ENCODE results near the gene FHIT. TPM values are rescaled to one million over a fixed set of nuclear protein-coding genes. Genes with fewer than 3 reads are reported as not detected.

Gene FHIT
- total RNA-seq, 1 donor from 2014 or later, result 11.5 TPM

DNA sequence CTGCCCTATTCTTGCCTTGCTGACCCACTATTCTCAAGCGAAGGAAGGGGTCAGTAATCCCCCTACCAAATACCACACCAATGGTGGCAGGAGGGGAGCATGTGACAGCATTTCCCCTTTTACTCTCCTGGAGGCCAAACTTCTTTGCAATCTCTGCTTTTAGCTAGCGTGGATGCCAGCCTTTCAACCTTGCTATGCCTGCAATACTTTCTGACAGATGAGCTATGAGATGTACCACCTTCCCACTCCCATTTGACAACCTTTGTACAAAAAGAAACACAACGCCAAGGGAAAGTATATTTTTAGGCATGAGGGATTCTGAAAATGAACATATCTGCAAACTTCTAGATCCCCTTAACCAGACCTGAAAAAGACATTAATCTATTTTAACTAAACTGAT, 302.1 kb downstream of the FHIT start:
- TF ChIP-seq, protein P1, sequence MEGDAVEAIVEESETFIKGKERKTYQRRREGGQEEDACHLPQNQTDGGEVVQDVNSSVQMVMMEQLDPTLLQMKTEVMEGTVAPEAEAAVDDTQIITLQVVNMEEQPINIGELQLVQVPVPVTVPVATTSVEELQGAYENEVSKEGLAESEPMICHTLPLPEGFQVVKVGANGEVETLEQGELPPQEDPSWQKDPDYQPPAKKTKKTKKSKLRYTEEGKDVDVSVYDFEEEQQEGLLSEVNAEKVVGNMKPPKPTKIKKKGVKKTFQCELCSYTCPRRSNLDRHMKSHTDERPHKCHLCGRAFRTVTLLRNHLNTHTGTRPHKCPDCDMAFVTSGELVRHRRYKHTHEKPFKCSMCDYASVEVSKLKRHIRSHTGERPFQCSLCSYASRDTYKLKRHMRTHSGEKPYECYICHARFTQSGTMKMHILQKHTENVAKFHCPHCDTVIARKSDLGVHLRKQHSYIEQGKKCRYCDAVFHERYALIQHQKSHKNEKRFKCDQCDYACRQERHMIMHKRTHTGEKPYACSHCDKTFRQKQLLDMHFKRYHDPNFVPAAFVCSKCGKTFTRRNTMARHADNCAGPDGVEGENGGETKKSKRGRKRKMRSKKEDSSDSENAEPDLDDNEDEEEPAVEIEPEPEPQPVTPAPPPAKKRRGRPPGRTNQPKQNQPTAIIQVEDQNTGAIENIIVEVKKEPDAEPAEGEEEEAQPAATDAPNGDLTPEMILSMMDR (IDR thresholded peaks at IDR 0.05; ENCODE audit: insufficient read depth, low read length, poor library complexity, severe bottlenecking), result no peak
- no peaks in the 10 kb centered on the region for H3K27me3 ChIP-seq (ENCODE audit: control insufficient read depth, insufficient read depth, low read length)
- no peak overlapping the region for H3K4me3 ChIP-seq (ENCODE audit: low read depth, low read length)
- no peak for DNase-seq (ENCODE audit: low read depth)
- no peaks in the 10 kb centered on the region for H3K36me3 ChIP-seq (ENCODE audit: control insufficient read depth, insufficient read depth, low read length)

DNA sequence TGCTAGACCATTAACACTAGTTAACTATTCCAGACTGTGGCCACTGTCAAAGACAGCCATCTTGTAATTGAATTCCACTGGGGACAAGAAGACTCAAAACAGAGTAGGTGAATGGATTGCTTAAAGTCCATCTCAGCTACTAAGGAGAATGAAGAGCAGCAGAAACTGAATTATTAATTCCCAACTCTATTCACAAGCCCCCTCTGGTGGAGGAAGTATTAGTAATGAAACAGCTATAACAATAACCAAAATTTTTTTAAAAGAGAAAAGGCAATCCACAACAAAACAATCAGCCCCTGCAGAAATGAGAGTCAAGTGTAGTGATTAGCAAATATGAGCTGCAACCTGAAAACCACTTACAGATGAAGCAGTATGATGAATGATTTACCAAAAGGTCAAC, 302.8 kb downstream of the FHIT start:
- H3K27me3 ChIP-seq (ENCODE audit: control insufficient read depth, insufficient read depth, low read length), result no peaks in the 10 kb centered on the region
- no peak for DNase-seq (ENCODE audit: low read depth)
- no peak overlapping the region for H3K4me3 ChIP-seq (ENCODE audit: low read depth, low read length)
- no peaks in the 10 kb centered on the region for H3K36me3 ChIP-seq (ENCODE audit: control insufficient read depth, insufficient read depth, low read length)
- TF ChIP-seq, protein P1 (IDR thresholded peaks at IDR 0.05; ENCODE audit: insufficient read depth, low read length, poor library complexity, severe bottlenecking), result no peak

DNA sequence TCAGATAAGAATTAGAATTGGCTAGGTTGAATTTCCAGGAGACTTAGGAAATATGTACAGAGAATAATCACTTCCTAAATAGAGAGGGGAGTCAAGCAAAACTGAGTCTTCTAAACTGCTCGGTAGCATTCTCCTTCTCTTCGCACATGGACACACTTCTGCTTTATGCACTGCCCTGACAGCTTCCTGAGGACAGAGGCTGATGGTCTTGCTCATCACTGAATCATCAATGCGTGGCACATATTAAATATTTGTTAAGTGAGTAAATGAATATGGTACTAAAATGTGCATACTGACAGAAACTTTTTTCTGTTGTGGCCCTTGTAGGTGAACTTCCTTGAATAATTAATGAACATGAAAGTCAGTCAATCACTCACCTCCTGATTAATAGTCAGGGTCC, 315.5 kb downstream of the FHIT start:
- TF ChIP-seq, protein P1 (IDR thresholded peaks at IDR 0.05; ENCODE audit: insufficient read depth, low read length, poor library complexity, severe bottlenecking), result no peak
- no peak overlapping the region for H3K4me3 ChIP-seq (ENCODE audit: low read depth, low read length)

DNA sequence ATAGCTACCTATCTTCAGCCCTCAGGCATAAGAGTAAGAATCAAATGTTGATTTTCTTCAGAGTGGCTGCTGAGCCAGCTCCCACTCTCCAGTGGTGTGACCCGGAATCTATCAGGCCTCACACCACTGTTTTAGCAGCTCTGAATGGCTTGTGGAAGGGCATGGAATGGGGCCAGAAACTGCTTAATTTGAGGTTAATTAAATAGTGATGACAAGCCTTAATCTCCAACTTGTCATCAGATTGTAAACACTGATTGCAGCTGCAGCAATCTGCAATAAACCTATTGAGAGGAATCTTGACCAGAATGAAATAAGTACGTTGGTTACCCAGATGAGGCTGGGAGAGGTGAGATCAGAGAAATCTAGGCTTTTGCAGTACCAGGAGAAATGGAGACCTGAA, 317.4 kb downstream of the FHIT start:
- DNase-seq (ENCODE audit: low read depth), result no peak
- Histone ChIP-seq H3K36me3 (ENCODE audit: control insufficient read depth, insufficient read depth, low read length) (no peaks in the 10 kb centered on the region), H3K4me3 (ENCODE audit: low read depth, low read length) (no peak overlapping the region), H3K27me3 (ENCODE audit: control insufficient read depth, insufficient read depth, low read length) (no peaks in the 10 kb centered on the region)
- TF ChIP-seq, protein P1 (IDR thresholded peaks at IDR 0.05; ENCODE audit: insufficient read depth, low read length, poor library complexity, severe bottlenecking), result no peak

More for the DNA sequence above, 315.5 kb downstream of the FHIT start:
- no peaks in the 10 kb centered on the region for H3K36me3 ChIP-seq (ENCODE audit: control insufficient read depth, insufficient read depth, low read length)
- peak; percentile 26 for DNase-seq (ENCODE audit: low read depth)
- H3K27me3 ChIP-seq (ENCODE audit: control insufficient read depth, insufficient read depth, low read length), result no peaks in the 10 kb centered on the region

DNA sequence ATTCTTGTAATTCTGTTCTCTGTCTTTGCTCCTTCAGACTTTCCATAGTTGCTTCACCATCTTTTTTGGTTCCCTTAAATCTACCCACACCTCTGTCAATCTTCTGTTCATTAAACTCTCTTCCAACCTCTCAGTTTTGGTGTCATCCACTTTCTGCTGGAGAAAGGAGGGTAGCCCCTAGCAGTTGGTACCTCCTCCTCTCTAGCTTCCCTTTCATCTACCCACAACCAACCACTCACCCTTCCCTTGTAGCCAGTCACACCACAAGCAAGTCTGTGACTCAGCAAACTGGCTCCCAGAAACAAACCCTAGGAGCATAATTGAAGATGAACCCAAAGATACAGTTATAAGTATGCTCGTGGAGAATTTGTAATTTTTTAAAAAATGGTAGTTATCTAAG, 318.6 kb downstream of the FHIT start:
- TF ChIP-seq, protein P1 (IDR thresholded peaks at IDR 0.05; ENCODE audit: insufficient read depth, low read length, poor library complexity, severe bottlenecking), result no peak
- DNase-seq (ENCODE audit: low read depth), result no peak
- H3K27me3 ChIP-seq (ENCODE audit: control insufficient read depth, insufficient read depth, low read length), result no peaks in the 10 kb centered on the region
- no peaks in the 10 kb centered on the region for H3K36me3 ChIP-seq (ENCODE audit: control insufficient read depth, insufficient read depth, low read length)
- H3K4me3 ChIP-seq (ENCODE audit: low read depth, low read length), result no peak overlapping the region

DNA sequence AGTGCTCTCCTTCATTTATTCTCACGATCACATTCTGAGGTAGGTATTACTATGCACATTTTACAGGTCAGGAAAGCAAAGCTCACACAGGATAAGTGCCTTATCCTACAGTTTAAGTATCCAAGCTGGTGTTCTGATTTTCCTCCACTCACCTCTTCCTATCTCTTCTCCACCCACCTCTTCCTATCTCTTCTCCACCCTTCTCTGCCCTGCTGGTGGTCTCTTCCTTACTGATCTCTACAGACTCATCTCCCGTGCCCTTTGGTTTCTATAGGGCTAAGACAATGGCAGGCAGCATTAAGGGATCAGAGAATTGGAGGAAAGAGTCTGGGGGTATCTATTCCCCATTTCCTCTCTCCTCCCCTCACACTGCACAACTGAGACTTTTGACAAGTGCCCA, 319.1 kb downstream of the FHIT start:
- Histone ChIP-seq H3K36me3 (ENCODE audit: control insufficient read depth, insufficient read depth, low read length) (no peaks in the 10 kb centered on the region), H3K27me3 (ENCODE audit: control insufficient read depth, insufficient read depth, low read length) (no peaks in the 10 kb centered on the region), H3K4me3 (ENCODE audit: low read depth, low read length) (no peak overlapping the region)
- TF ChIP-seq, protein P1 (IDR thresholded peaks at IDR 0.05; ENCODE audit: insufficient read depth, low read length, poor library complexity, severe bottlenecking), result no peak
- no peak for DNase-seq (ENCODE audit: low read depth)

Data from kidney epithelial cell (primary cell).